SK-N-SH (cell line): ENCODE results near the gene GABRG1.

Experiments
- POLR2AphosphoS5 ChIP-seq: IDR thresholded peaks from 2 replicates; pipeline ENCODE4 v1.6.1; 2012; ENCODE audit warnings: low read depth, low read length
- RCOR1 ChIP-seq: fragments of 150-350 bp; IDR thresholded peaks from 2 replicates; pipeline ENCODE4 v1.6.1; 2017; ENCODE audit warnings: antibody characterized with exemption, low read length
- RFX5 ChIP-seq: IDR thresholded peaks from 2 replicates; pipeline ENCODE4 v1.6.1; 2012; ENCODE audit warnings: mild to moderate bottlenecking, improper control_type of control experiment, low read length
- TF ChIP-seq, protein P1 (sequence below): fragments of 200-600 bp; sonication (generic); IDR thresholded peaks from 2 replicates; pipeline ENCODE4 v1.6.1; 2017; ENCODE audit warnings: antibody characterized with exemption, mild to moderate bottlenecking, moderate library complexity
- TF ChIP-seq, protein P2 (sequence below): IDR thresholded peaks from 2 replicates; pipeline ENCODE4 v1.4.0; 2012; ENCODE audit warnings: low read depth
- TF ChIP-seq, protein P3 (sequence below): IDR thresholded peaks from 2 replicates; pipeline ENCODE4 v1.4.0; 2012; ENCODE audit warnings: low read depth, borderline replicate concordance

DNA sequence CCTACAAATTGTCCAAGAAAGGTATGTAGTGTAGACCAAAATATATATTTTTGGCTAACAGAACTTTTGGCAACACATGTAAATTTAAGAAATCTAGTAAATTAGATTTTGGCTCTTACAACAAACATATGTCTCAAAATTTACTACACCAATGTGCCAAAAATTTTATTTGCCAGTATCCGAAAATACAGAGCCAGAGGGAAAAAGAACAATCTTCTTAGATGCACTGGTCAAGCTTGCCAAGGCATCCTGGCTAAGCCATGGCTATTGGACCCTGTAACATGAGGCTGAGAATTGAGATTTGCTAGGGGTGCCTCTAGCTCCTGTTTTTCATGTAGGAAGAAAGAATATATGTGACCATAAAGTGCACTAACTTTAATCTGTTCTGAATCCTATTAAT, 91.8 kb downstream of the GABRG1 start:
- TF ChIP-seq, protein P1, sequence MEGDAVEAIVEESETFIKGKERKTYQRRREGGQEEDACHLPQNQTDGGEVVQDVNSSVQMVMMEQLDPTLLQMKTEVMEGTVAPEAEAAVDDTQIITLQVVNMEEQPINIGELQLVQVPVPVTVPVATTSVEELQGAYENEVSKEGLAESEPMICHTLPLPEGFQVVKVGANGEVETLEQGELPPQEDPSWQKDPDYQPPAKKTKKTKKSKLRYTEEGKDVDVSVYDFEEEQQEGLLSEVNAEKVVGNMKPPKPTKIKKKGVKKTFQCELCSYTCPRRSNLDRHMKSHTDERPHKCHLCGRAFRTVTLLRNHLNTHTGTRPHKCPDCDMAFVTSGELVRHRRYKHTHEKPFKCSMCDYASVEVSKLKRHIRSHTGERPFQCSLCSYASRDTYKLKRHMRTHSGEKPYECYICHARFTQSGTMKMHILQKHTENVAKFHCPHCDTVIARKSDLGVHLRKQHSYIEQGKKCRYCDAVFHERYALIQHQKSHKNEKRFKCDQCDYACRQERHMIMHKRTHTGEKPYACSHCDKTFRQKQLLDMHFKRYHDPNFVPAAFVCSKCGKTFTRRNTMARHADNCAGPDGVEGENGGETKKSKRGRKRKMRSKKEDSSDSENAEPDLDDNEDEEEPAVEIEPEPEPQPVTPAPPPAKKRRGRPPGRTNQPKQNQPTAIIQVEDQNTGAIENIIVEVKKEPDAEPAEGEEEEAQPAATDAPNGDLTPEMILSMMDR, result no peak
- TF ChIP-seq, protein P2, sequence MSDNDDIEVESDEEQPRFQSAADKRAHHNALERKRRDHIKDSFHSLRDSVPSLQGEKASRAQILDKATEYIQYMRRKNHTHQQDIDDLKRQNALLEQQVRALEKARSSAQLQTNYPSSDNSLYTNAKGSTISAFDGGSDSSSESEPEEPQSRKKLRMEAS, result no peak
- TF ChIP-seq, protein P3, sequence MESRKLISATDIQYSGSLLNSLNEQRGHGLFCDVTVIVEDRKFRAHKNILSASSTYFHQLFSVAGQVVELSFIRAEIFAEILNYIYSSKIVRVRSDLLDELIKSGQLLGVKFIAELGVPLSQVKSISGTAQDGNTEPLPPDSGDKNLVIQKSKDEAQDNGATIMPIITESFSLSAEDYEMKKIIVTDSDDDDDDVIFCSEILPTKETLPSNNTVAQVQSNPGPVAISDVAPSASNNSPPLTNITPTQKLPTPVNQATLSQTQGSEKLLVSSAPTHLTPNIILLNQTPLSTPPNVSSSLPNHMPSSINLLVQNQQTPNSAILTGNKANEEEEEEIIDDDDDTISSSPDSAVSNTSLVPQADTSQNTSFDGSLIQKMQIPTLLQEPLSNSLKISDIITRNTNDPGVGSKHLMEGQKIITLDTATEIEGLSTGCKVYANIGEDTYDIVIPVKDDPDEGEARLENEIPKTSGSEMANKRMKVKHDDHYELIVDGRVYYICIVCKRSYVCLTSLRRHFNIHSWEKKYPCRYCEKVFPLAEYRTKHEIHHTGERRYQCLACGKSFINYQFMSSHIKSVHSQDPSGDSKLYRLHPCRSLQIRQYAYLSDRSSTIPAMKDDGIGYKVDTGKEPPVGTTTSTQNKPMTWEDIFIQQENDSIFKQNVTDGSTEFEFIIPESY, result no peak
- TF ChIP-seq POLR2AphosphoS5, result no peak
- TF ChIP-seq RCOR1, result no peak
- no peak for TF ChIP-seq RFX5
